ENCODE results near the gene SV2C.

Gene SV2C

GRCh38 chr5:76250463-76250862, 167.3 kb downstream of the SV2C start:
- DNase-seq (ENCODE audit: low read depth) = no peak

- DNase-seq (ENCODE audit: low read depth) = no peak
Observed at GRCh38 chr5:76251656-76252055, 168.5 kb downstream of the SV2C start.

GRCh38 chr5:76252437-76252836, 169.3 kb downstream of the SV2C start:
- DNase-seq (ENCODE audit: low read depth) = no peak

DNA sequence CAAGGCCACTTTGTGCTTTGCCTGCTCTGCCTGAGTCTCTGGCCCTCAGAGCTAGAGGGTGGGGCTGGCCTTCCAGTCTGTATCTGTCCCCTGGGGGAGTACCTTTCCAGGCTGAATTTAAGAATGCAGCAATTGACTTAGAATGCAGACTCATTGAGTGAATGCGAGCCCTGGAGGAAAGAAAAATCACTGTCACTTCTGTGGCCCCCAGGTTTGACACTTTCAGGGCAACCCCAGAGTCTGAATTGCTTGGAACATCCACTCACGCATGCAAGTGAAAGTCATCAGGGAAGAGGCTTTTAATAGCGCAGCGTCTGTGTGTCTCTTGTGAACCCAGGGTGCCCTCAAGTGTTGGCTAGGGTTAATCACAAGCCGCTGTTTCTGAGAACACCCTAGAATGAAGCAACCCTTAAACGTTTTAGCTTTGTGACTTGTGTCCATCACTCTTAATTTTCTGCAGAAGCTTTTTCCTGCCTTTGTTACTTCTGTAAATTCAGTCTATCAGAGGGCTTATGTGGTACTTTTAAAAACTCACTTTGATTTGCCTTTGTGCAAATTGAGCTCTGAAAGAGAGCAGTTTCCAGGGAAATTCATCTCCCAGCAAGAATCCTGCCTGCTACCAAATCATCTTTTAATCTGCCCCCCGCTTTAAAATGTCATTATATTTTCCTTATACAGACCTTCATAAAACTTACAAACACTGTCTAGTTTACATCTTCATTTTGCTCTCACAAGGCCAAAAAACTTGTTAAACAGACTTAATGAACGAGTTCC, 173.1 kb downstream of the SV2C start:
- peak; percentile 38 for DNase-seq (ENCODE audit: low read depth)

GRCh38 chr5:76257225-76257833, 174.1 kb downstream of the SV2C start:
- DNase-seq (ENCODE audit: low read depth) = no peak

GRCh38 chr5:76257897-76258296, 174.7 kb downstream of the SV2C start:
- no peak for DNase-seq (ENCODE audit: low read depth)

DNA sequence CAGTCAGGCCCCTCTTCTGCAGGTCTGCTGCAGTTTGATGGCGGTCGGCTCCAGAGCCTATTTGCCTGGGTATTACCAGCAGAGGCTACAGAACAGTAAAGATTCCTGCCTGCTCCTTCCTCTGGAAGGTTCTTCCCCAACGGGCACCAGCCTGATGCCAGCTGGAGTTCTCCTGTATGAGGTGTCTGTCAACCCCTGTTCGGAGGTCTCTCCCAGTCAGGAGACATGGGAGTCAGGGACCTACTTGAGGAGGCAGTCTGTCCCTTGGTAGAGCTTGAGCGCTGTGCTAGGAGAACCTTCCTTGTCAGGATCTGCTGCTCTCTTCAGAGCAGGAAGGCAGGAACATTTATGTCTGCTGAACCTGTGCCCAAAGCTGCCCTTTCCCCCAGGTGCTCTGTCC, 181.5 kb downstream of the SV2C start:
- no peak for DNase-seq (ENCODE audit: low read depth)

DNA sequence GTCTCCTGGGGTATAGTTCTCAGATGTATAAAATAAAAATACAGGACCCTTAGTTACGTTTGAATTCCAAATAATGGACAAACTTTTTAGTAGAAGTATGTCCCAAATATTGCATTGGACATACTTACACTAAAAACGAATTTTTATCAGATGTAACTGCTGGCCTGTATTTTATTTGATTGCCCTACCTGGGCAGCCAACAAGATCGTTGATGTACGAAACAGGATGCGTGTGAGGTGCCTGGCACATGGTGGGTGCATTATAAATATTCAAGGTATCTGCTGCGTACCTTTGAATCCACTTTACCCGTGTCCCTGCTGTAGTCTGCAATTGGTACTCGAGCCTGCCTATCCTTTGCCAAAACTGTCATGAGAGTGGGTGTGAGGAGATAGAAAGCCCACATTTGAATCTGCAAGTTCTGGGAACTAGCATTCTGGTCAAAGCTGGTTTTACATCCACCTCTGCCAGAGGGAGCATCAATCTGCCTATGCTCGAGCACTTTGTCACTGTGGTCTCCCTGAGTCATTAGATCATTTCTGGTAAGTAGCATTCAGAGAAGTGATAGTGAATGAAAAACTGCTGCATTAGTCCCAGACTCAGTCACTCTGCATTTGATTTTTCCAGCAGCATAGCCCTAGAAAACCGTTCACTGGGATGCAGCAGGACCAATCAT, 186.2 kb downstream of the SV2C start:
- DNase-seq (ENCODE audit: low read depth) = no peak

GRCh38 chr5:76269932-76270610, 186.9 kb downstream of the SV2C start:
- no peak for DNase-seq (ENCODE audit: low read depth)

DNA sequence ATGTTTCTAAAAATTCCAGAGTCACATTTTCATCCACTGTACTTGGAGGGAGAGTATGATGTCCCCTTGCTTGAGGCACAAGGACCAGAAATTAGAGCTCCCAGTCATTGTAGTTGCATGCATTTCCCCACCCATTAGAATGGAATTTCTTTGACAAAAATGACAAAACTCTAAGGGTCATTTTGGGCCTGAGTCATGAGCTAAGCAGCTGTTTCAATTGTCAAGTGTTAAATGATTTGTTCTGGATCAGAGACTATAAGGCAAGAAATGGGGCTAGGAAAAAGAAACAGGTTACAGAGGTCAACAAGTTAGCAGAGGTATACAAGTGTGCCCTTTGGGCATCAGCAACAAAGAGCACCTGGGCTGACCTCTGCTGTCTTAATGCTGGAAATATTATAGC, 188.7 kb downstream of the SV2C start:
- DNase-seq (ENCODE audit: low read depth) = no peak

DNA sequence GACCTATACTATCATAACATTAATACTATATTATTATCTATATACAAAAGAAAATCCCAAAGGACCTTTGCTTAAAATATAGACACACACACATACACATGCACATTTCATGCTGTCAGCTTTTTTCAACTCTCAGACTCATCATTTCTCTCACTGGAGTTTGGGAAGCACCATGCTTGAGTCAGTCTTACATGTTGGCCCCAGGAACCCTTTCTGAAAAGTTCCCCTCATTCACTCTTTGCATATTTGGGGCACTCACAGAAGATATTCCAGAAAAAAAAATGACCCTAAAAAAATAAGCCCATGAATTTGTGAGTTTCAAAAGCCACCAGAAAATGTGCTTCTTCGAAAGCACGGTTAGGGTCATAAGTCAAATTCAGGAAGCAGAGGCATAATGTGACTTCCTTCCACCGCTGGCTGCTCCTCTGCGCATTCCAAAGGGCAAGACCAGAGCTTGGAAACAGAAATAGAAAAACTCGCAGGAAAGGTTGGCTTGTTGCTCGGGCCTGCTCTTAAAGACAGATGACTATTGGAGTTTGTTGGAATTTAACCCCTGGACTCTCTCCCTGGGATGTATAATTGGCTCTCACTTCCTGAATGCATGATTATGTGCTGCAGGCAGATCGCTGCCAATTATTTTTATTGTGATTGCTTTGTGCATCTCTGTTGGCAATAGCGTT, 190.2 kb downstream of the SV2C start:
- DNase-seq (ENCODE audit: low read depth) = no peak

DNA sequence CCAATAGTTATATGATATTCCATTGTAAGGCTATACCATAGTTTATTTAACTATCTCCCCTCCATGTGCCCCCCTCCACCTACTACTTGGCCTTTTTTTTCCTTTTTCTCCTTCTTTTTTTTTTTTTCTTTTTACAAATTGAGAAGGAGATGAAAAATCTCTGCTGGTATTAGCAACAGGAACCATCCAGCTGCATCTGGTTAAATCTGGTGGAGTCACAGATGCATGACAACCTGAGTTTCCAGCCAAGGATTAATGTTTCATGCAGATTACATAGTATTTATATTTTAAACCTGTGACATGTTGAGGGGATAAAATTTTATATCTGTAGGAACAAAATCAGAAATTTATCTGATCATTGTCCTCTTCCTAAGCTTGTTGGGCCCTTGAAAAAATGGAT, 191.4 kb downstream of the SV2C start:
- no peak for DNase-seq (ENCODE audit: low read depth)

DNA sequence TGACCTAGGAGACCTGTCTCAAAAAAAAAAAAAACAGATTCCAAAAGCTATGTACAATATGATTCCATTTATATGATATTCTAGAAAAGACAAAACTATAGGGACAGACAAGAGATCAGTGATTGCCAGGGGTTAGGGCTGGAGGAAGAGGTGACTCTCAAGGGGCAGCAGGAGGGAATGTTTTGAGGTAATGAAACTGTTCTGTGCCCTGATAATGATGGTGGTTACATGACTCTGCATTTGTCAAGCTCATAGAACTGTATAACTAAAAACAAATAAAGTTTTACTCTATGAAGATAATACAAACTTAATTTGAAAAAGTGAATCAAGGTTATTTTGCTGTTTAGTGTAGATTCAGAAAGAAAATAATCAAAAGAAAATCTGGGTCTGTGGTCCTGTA, 194.6 kb downstream of the SV2C start:
- DNase-seq (ENCODE audit: low read depth) = no peak

DNA sequence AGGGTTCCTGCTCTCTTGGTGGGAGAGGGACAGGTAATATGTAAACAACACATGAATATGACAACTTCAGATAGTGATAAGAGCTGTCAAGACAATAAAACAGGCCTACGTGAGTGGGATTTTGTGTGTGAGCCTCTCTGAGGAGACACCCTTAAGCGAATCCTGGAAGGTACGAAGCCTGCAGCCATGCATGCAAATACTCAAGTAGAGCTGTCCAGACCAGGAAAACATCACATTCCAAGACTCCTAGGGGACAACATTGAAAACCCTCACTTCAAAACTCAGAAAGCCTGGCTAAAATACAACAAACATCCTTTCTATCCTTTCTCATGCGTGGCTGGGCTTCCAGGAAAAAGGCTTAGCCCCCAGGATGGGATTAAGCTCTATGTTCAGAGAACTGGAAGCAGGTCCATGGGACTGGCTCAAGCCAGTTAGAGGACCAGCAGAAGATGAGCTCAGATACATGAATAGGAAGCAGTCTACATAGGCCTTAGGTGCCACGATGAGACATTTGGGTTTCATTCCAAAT, 195.1 kb downstream of the SV2C start:
- no peak for DNase-seq (ENCODE audit: low read depth)

DNA sequence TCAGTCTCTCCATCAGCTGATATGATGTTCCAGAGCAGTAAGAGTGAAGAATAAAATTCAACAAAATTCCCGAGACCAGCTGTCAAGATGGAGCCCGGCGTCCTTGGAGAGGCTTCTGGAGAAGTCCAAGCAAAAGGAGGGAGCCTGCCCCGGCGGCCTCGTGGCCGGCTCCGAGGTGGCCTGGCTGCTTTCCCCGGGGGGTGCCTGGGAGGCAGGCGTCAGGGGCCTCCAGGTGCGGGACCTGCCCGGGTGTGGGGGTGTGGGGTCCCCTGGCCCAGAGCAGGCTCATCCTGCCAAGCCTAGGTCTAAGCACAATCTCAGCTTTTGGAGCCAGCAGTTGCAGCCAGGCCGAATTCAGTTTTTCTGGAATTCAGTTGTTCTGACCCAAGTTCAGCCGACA, 197.3 kb downstream of the SV2C start:
- no peak for DNase-seq (ENCODE audit: low read depth)

- no peak for DNase-seq (ENCODE audit: low read depth)
Observed at GRCh38 chr5:76283670-76284069, 200.5 kb downstream of the SV2C start.

- DNase-seq (ENCODE audit: low read depth) = no peak
Observed at GRCh38 chr5:76289692-76290091, 206.5 kb downstream of the SV2C start.

GRCh38 chr5:76290321-76290757, 207.2 kb downstream of the SV2C start:
- no peak for DNase-seq (ENCODE audit: low read depth)

- no peak for DNase-seq (ENCODE audit: low read depth)
Observed at GRCh38 chr5:76291305-76292077, 208.3 kb downstream of the SV2C start.

DNA sequence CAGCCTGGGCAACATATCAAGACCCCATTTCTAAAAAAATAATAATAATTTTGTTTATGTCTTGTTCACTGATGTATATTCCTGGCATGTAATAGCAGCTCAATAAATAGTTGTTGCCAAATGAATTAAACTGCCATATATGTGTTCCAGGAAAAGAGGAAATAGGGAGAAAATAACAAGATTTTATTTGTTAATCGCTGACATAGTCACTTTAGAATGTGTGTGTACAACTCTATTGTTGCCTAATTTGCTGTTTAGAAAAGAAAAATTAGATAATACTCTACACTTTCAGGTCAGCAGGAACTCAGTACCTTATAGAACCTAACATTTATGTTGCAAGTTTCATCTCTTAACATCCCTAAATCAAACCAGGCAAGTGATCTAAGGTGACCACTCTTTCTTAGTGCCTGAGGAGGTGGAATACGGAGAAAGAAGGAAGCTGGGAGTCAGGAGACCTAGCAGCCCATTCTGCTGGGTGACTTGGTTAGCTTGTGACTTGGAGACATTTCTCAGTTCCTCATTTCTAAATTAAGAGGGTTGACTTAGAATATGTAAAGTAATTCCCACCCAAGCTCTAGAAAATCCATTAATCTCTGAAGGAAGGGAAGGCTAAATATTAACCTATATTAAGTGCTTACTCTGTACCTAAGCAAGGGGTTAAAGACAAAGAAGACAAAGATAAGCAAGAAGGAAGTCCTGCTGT, 209.6 kb downstream of the SV2C start:
- no peak for DNase-seq (ENCODE audit: low read depth)
